Ovary (tissue), 9 donors: ENCODE data around the gene C10orf105. TPM values are rescaled to one million over a fixed set of nuclear protein-coding genes. Genes with fewer than 3 reads are reported as not detected.
A peak's percentile ranks its signal among the peaks of the same experiment; 100 is the strongest.

Experiments used
- DNase-seq, 5 donors: peaks; one replicate each; pipeline ENCODE4 v3.0.0-alpha.2; 2019 to 2020
- H3K27ac ChIP-seq, 2 donors: fragments of 200-600 bp; one replicate each; pipeline versions ENCODE4 v1.5.1 to v1.8.0; 2019 to 2022
- H3K27me3 ChIP-seq: fragments of 200-600 bp; one replicate; pipeline ENCODE4 v1.8.0; 2022
- H3K36me3 ChIP-seq: fragments of 200-600 bp; sonication (generic); one replicate; pipeline ENCODE4 v1.5.1; 2019
- H3K4me1 ChIP-seq: one replicate; pipeline ENCODE4 v1.8.1; 2013; ENCODE audit warnings: mild to moderate bottlenecking, moderate library complexity; ENCODE audit not compliant: insufficient read depth
- H3K4me3 ChIP-seq: fragments of 200-600 bp; sonication (generic); one replicate; pipeline ENCODE4 v1.5.1; 2017
- H3K9me3 ChIP-seq, 2 donors: fragments of 200-600 bp in 1 of 2; sonication (generic) in 1 of 2; one replicate each; pipeline versions ENCODE4 v1.5.1 to v1.8.1; 2013 to 2019; ENCODE audit warnings: mild to moderate bottlenecking in 1 of 2, moderate library complexity in 1 of 2
- EP300 ChIP-seq: sonication (generic); formaldehyde crosslinking; IDR thresholded peaks from one replicate; pipeline ENCODE4 v1.6.1; 2017; ENCODE audit warnings: antibody characterized with exemption
- POLR2A ChIP-seq: fragments of 450-650 bp; IDR thresholded peaks from one replicate; pipeline ENCODE4 v1.6.1; 2017; ENCODE audit warnings: antibody characterized with exemption, mild to moderate bottlenecking, moderate library complexity
- WGBS, 3 donors: extraction: QIAGEN DNeasy Blood & Tissue Kit in 1 of 3; methylation state at CpG; one replicate each; pipeline versions ENCODE4 v1.1.5 to v1.1.7; 2013 to 2017; 5-methylcytosine and 5-hydroxymethylcytosine counted together
- intact Hi-C, 4 donors: fragments of 100-400 bp; cut with DNase I; formaldehyde crosslinking; loops; one replicate each; pipeline versions ENCODE4 v1.11.0 to v1.15.1; 2022 to 2023
- polyA plus RNA-seq, 2 donors: library from polyadenylated mRNA; stranded (reverse); fragments of 200-250 nt in 1 of 2; fragments of 350-450 nt in 1 of 2; fragmentation: Illumina TruSeq in 1 of 2; extraction: RNeasy Lipid Tissue Mini Kit (QIAGEN cat#74804) in 1 of 2; gene quantifications; one replicate each; pipeline ENCODE4 v1.2.3, GENCODE V29; 2013 to 2014
- total RNA-seq, 7 donors: library from RNA; depleted of rRNA in 2 of 7; stranded (reverse); fragments of >200 nt in 2 of 7; fragmentation: NEBNext Ultra II Directional in 3 of 7; extraction: Animal tissue kit (Norgen Biotek cat#: 25700) in 3 of 7; gene quantifications; one replicate each; pipeline versions ENCODE4 v1.1.0 to v1.2.4, GENCODE V29; 2016 to 2023
- TF ChIP-seq, protein P1 (sequence below), 3 donors: fragments of 450-650 bp in 2 of 3; fragments of 200-600 bp in 1 of 3; IDR thresholded peaks; one replicate each; pipeline versions ENCODE4 v1.5.1 to v1.8.0; 2016 to 2022; ENCODE audit warnings: antibody characterized with exemption in 3 of 3, mild to moderate bottlenecking in 1 of 3
- donor health status: DM: no; HTN: no; CAD: no; lungs with moderate emphysema.
- donor health status: DM: no; HTN: no; CAD: no.
- donor health status: Bipolar disorder and iron deficiency.
- donor health status: DM: yes; HTN: yes; CAD: no.
- donor health status: DM: no; HTN: no; CAD: no.
- donor health status: DM: yes; HTN: yes; CAD: no.

C10orf105 gene
- total and polyA plus RNA-seq, 9 donors: 0.11 to 0.45 (median 0.27) TPM

DNA sequence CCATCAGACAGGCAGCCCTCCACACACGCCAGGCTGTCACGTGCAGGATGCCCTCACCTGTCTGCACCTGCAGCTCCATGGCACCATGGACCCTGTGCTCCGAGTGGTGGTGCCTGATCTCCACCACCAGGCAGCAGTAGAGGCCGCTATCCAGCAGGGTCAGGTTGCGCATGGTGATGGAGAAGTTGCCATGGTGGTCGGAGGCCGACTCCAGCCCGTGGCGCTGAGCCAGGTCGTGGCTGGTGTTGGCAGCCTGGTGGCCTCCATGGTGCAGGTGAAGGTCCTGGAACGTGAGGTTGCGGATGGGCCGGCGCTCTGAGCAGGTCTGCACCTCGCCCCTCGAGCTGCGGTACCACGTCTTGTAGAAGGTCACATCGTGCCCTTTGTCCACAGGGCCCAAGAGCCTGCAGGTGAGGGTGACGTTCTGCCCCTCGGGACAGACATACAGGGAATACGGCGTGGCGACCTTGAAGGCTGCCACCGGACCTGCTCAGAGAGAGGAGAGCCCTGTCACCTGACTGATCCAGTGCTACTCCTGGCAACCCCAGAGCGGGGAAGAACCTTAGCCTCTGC, 42.0 kb upstream of the C10orf105 start:
- H3K4me1 ChIP-seq: peaks cover 26% of the 10 kb centered on the region
- H3K9me3 ChIP-seq: no peaks in the 10 kb centered on the region
- 88 to 93% (median 91%) methylated on average over 24 to 26 of the region's 26 CpGs for WGBS, 3 donors
- no peak for TF ChIP-seq EP300
- TF ChIP-seq POLR2A: no peak
- TF ChIP-seq, protein P1, sequence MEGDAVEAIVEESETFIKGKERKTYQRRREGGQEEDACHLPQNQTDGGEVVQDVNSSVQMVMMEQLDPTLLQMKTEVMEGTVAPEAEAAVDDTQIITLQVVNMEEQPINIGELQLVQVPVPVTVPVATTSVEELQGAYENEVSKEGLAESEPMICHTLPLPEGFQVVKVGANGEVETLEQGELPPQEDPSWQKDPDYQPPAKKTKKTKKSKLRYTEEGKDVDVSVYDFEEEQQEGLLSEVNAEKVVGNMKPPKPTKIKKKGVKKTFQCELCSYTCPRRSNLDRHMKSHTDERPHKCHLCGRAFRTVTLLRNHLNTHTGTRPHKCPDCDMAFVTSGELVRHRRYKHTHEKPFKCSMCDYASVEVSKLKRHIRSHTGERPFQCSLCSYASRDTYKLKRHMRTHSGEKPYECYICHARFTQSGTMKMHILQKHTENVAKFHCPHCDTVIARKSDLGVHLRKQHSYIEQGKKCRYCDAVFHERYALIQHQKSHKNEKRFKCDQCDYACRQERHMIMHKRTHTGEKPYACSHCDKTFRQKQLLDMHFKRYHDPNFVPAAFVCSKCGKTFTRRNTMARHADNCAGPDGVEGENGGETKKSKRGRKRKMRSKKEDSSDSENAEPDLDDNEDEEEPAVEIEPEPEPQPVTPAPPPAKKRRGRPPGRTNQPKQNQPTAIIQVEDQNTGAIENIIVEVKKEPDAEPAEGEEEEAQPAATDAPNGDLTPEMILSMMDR (IDR thresholded peaks at IDR 0.05): no peak
- no peaks in the 10 kb centered on the region for H3K36me3 ChIP-seq
- H3K27ac ChIP-seq: no peak overlapping the region
- intact Hi-C loops: no loop called here
- no peak overlapping the region for H3K4me3 ChIP-seq
- no peak for DNase-seq
- no peaks in the 10 kb centered on the region for H3K27me3 ChIP-seq

DNA sequence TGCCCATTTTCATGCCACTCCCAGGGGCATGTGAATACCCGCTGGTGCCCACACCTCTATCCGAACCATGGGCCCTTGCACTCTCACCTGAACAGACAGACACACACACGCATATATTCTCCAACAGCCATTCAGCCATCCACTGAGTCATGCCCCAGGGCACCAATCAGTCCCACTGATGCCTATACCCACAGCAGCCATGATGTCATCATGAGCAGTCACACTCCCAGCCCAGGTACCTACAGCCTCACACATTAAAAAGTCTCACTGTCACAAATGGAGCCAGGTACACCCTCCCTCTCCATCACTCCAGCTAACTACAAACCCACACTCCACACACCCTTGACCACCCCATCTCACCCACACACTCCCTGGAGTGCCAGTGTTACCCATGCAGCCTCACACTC, 41.5 kb upstream of the C10orf105 start:
- Histone ChIP-seq H3K27me3 (no peaks in the 10 kb centered on the region), H3K4me1 (peaks cover 21% of the 10 kb centered on the region), H3K36me3 (no peaks in the 10 kb centered on the region), H3K9me3 (no peaks in the 10 kb centered on the region), H3K4me3 (no peak overlapping the region), H3K27ac (no peak overlapping the region)
- intact Hi-C loops: no loop called here
- 92 to 94% (median 94%) methylated on average over 3 of the region's 3 CpGs for WGBS, 3 donors
- no peak for DNase-seq
- TF ChIP-seq POLR2A: no peak
- TF ChIP-seq EP300: no peak
- TF ChIP-seq, protein P1 (IDR thresholded peaks at IDR 0.05): no peak

DNA sequence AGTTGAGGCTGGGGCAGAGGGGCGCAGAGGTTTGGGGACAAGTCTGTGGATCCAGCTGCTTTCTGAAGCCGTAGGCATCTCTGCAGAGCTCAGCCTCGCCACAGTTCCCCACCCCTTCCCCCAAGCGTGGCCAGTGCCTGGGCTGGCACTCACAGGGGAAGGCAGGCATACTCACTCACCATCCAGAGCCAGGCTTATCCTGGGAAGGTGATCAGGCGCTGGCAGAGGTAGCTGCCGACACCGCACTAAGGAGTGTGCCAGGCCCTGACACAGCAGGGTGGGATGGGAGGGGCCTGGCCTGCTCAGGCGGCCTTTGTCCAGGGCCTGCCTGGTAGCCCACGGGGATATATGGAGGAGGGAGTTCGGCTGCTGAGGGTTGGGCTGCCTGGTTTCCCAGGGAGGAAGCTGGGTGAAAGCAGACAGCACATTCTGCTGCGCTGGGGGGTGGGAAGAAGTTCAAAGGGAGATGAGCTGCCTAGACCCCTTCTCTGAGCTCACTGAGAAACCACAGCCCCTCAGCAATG, 37.9 kb upstream of the C10orf105 start:
- Histone ChIP-seq H3K9me3 (no peaks in the 10 kb centered on the region), H3K4me1 (peaks cover 6% of the 10 kb centered on the region), H3K27ac (no peak overlapping the region), H3K4me3 (no peak overlapping the region), H3K36me3 (no peaks in the 10 kb centered on the region), H3K27me3 (no peaks in the 10 kb centered on the region)
- 73 to 81% (median 80%) methylated on average over 11 of the region's 11 CpGs for WGBS, 3 donors
- peak in 1 of 5 donors; percentile 14 for DNase-seq
- TF ChIP-seq EP300: no peak
- TF ChIP-seq, protein P1 (IDR thresholded peaks at IDR 0.05): no peak
- no peak for TF ChIP-seq POLR2A
- intact Hi-C loops: no loop called here

- Histone ChIP-seq H3K9me3 (no peaks in the 10 kb centered on the region), H3K27ac (no peak overlapping the region), H3K4me3 (no peak overlapping the region), H3K27me3 (no peaks in the 10 kb centered on the region), H3K4me1 (peaks cover 3% of the 10 kb centered on the region), H3K36me3 (no peaks in the 10 kb centered on the region)
- TF ChIP-seq, protein P1 (IDR thresholded peaks at IDR 0.05): no peak
- TF ChIP-seq EP300 (no peak), POLR2A (no peak)
- intact Hi-C loops: no loop called here
- WGBS, 3 donors: 51 to 58% (median 58%) methylated on average over 12 of the region's 12 CpGs
- DNase-seq: no peak
Observed at GRCh38 chr10:71756311-71757191, 37.0 kb upstream of the C10orf105 start.
